ENCODE data around the gene LRRC75A. TPM values are rescaled to one million over a fixed set of nuclear protein-coding genes. Genes with fewer than 3 reads are reported as not detected.

Gene LRRC75A
- polyA plus RNA-seq, 3 donors, result 1.0 to 2.4 (median 1.4) TPM

GRCh38 chr17:16482253-16482652, 9.7 kb downstream of the LRRC75A start:
- peaks cover 6% of the 10 kb centered on the region for H3K4me1 Mint-ChIP-seq
- H3K36me3 Mint-ChIP-seq, result no peaks in the 10 kb centered on the region
- no peak for TF ChIP-seq CTCF (IDR thresholded peaks at IDR 0.05)
- Histone ChIP-seq H3K4me3 (replicated peaks in 1 of 3; ENCODE audit: low read depth in 2 of 3, low read length in 3 of 3) (no peak overlapping the region), H3K9me3 (replicated peaks in 1 of 2; ENCODE audit: control insufficient read depth in 1 of 2, insufficient read depth in 1 of 2, low read length in 2 of 2) (no peaks in the 10 kb centered on the region), H3K4me1 (ENCODE audit: control insufficient read depth in 1 of 2, insufficient read depth in 2 of 2, low read length in 2 of 2) (no peaks in the 10 kb centered on the region), H3K36me3 (replicated peaks in 1 of 2; ENCODE audit: control insufficient read depth in 1 of 2, insufficient read depth in 2 of 2, low read length in 2 of 2) (no peaks in the 10 kb centered on the region), H3K27me3 (ENCODE audit: control insufficient read depth in 2 of 2, insufficient read depth in 2 of 2, low read length in 2 of 2) (no peaks in the 10 kb centered on the region), H4K20me1 (ENCODE audit: insufficient read depth, low read length) (no peaks in the 10 kb centered on the region), H2AFZ (ENCODE audit: insufficient read depth, low read depth, low read length, poor library complexity, severe bottlenecking) (no peak overlapping the region), H3K4me2 (replicated peaks; ENCODE audit: extremely low read depth, low read length, poor library complexity, severe bottlenecking) (no peak overlapping the region), H3K79me2 (ENCODE audit: insufficient read depth, low read length) (no peaks in the 10 kb centered on the region), H3K9ac (ENCODE audit: insufficient read depth, low read length, poor library complexity, severe bottlenecking) (no peak overlapping the region), H3K27ac (ENCODE audit: low read depth in 1 of 2, low read length in 2 of 2) (no peak overlapping the region)
- no peak overlapping the region for H3K27ac Mint-ChIP-seq
- DNase-seq, result no peak
- no peak overlapping the region for H3K4me3 Mint-ChIP-seq
- intact Hi-C loops (cut with micrococcal nuclease), result no loop called here
- H3K9me3 Mint-ChIP-seq, result no peaks in the 10 kb centered on the region
- 91% methylated on average over 7 of the region's 8 CpGs for WGBS (ENCODE audit: insufficient coverage)
- peaks cover 2 to 19% (median 9%) of the 10 kb centered on the region in 3 donors for H3K27me3 Mint-ChIP-seq (ENCODE audit: low read depth in 3 of 3)

GRCh38 chr17:16480995-16481394, 11.0 kb downstream of the LRRC75A start:
- WGBS (ENCODE audit: insufficient coverage), result 100% methylated on average over 5 of the region's 6 CpGs
- H3K4me2 ChIP-seq (replicated peaks; ENCODE audit: extremely low read depth, low read length, poor library complexity, severe bottlenecking), result no peak overlapping the region
- no peaks in the 10 kb centered on the region for H3K79me2 ChIP-seq (ENCODE audit: insufficient read depth, low read length)
- no peaks in the 10 kb centered on the region for H3K9me3 ChIP-seq (replicated peaks in 1 of 2; ENCODE audit: control insufficient read depth in 1 of 2, insufficient read depth in 1 of 2, low read length in 2 of 2)
- H3K9me3 Mint-ChIP-seq, result no peaks in the 10 kb centered on the region
- H3K36me3 Mint-ChIP-seq, result no peaks in the 10 kb centered on the region
- H3K4me1 Mint-ChIP-seq, result no peaks in the 10 kb centered on the region
- H3K27ac ChIP-seq (ENCODE audit: low read depth in 1 of 2, low read length in 2 of 2), result no peak overlapping the region
- DNase-seq, result no peak
- H3K27me3 ChIP-seq (ENCODE audit: control insufficient read depth in 2 of 2, insufficient read depth in 2 of 2, low read length in 2 of 2), result no peaks in the 10 kb centered on the region
- peak overlapping the region in 1 of 7 donors; percentile 69 for H3K27ac Mint-ChIP-seq
- no peaks in the 10 kb centered on the region for H3K4me1 ChIP-seq (ENCODE audit: control insufficient read depth in 1 of 2, insufficient read depth in 2 of 2, low read length in 2 of 2)
- H3K9ac ChIP-seq (ENCODE audit: insufficient read depth, low read length, poor library complexity, severe bottlenecking), result no peak overlapping the region
- H3K4me3 ChIP-seq (replicated peaks in 1 of 3; ENCODE audit: low read depth in 2 of 3, low read length in 3 of 3), result no peak overlapping the region
- peaks cover 2 to 12% (median 9%) of the 10 kb centered on the region in 3 donors for H3K27me3 Mint-ChIP-seq (ENCODE audit: low read depth in 3 of 3)
- H3K4me3 Mint-ChIP-seq, result no peak overlapping the region
- intact Hi-C loops (cut with micrococcal nuclease), result no loop called here
- H4K20me1 ChIP-seq (ENCODE audit: insufficient read depth, low read length), result no peaks in the 10 kb centered on the region
- TF ChIP-seq CTCF (IDR thresholded peaks at IDR 0.05), result no peak
- no peaks in the 10 kb centered on the region for H3K36me3 ChIP-seq (replicated peaks in 1 of 2; ENCODE audit: control insufficient read depth in 1 of 2, insufficient read depth in 2 of 2, low read length in 2 of 2)
- no peak overlapping the region for H2AFZ ChIP-seq (ENCODE audit: insufficient read depth, low read depth, low read length, poor library complexity, severe bottlenecking)
